Liver (tissue), 9 donors: Measurements from ENCODE around the gene HRH2. TPM values are rescaled to one million over a fixed set of nuclear protein-coding genes. Genes with fewer than 3 reads are reported as not detected.

Experiments
- DNase-seq: peaks from one replicate; pipeline ENCODE4 v3.0.0-alpha.2; 2017; ENCODE audit warnings: low spot score
- H3K27ac ChIP-seq, 2 donors: one replicate each; pipeline ENCODE4 v1.7.0; 2013; ENCODE audit warnings: inconsistent platforms in 2 of 2, low read length in 2 of 2, control low read depth in 1 of 2, low read depth in 1 of 2, mild to moderate bottlenecking in 1 of 2
- H3K27me3 ChIP-seq, 4 donors: one replicate each; pipeline versions ENCODE4 v1.6.1 to v1.7.0; 2013; ENCODE audit warnings: low read length in 3 of 4, inconsistent platforms in 1 of 4, mild to moderate bottlenecking in 1 of 4, moderate library complexity in 1 of 4; ENCODE audit not compliant: control insufficient read depth in 4 of 4, insufficient read depth in 4 of 4
- H3K36me3 ChIP-seq, 4 donors: one replicate each; pipeline versions ENCODE4 v1.6.1 to v1.7.0; 2013; ENCODE audit warnings: low read length in 3 of 4, mild to moderate bottlenecking in 3 of 4, low read depth in 1 of 4, moderate library complexity in 1 of 4; ENCODE audit not compliant: control insufficient read depth in 4 of 4, insufficient read depth in 3 of 4
- H3K4me1 ChIP-seq, 4 donors: one replicate each; pipeline versions ENCODE4 v1.6.1 to v1.7.0; 2013; ENCODE audit warnings: low read length in 3 of 4, mild to moderate bottlenecking in 3 of 4, moderate library complexity in 1 of 4; ENCODE audit not compliant: control insufficient read depth in 4 of 4, insufficient read depth in 4 of 4
- H3K4me3 ChIP-seq, 3 donors: one replicate each; pipeline versions ENCODE4 v1.6.1 to v1.7.0; 2013; ENCODE audit warnings: low read length in 3 of 3, control low read depth in 1 of 3, low read depth in 1 of 3, mild to moderate bottlenecking in 1 of 3
- H3K9ac ChIP-seq, 2 donors: one replicate each; pipeline ENCODE4 v1.7.0; 2013; ENCODE audit warnings: low read length in 2 of 2, mild to moderate bottlenecking in 2 of 2, moderate library complexity in 2 of 2, control low read depth in 1 of 2, low read depth in 1 of 2
- H3K9me3 ChIP-seq, 4 donors: one replicate each; pipeline versions ENCODE4 v1.6.1 to v1.7.0; 2013; ENCODE audit warnings: low read length in 3 of 4; ENCODE audit not compliant: control insufficient read depth in 4 of 4
- ATF3 ChIP-seq: IDR thresholded peaks from 2 replicates; pipeline ENCODE4 v1.6.1; 2016; ENCODE audit warnings: antibody characterized with exemption
- CTCF ChIP-seq: fragments of 150-350 bp; IDR thresholded peaks from 2 replicates; pipeline ENCODE4 v1.5.1; 2017; ENCODE audit warnings: improper control_type of control experiment, low read depth, low read length; ENCODE audit not compliant: missing input control
- EGR1 ChIP-seq, 2 donors: IDR thresholded peaks; 2 replicates each; pipeline ENCODE4 v1.6.1; 2016 to 2018; ENCODE audit warnings: antibody characterized with exemption in 2 of 2, low read depth in 2 of 2
- FOXA1 ChIP-seq: IDR thresholded peaks from 2 replicates; pipeline ENCODE4 v1.6.1; 2016; ENCODE audit warnings: antibody characterized with exemption
- FOXA2 ChIP-seq: IDR thresholded peaks from 2 replicates; pipeline ENCODE4 v1.6.1; 2016; ENCODE audit warnings: antibody characterized with exemption
- GABPA ChIP-seq, 2 donors: IDR thresholded peaks in 1 of 2; conservative IDR thresholded peaks in 1 of 2; 2 replicates each; pipeline ENCODE4 v1.6.1; 2016; ENCODE audit warnings: antibody characterized with exemption in 2 of 2, mild to moderate bottlenecking in 1 of 2, moderate library complexity in 1 of 2
- HNF4A ChIP-seq, 2 donors: conservative IDR thresholded peaks; 2 replicates each; pipeline ENCODE4 v1.6.1; 2016; ENCODE audit warnings: antibody characterized with exemption in 2 of 2, mild to moderate bottlenecking in 2 of 2
- HNF4G ChIP-seq: IDR thresholded peaks from 2 replicates; pipeline ENCODE4 v1.6.1; 2016; ENCODE audit warnings: antibody characterized with exemption
- JUND ChIP-seq, 2 donors: IDR thresholded peaks; 2 replicates each; pipeline ENCODE4 v1.6.1; 2016; ENCODE audit warnings: antibody characterized with exemption in 2 of 2
- MAX ChIP-seq: IDR thresholded peaks from 2 replicates; pipeline ENCODE4 v1.6.1; 2016; ENCODE audit warnings: antibody characterized with exemption
- NR2F2 ChIP-seq: IDR thresholded peaks from 2 replicates; pipeline ENCODE4 v1.6.1; 2016; ENCODE audit warnings: antibody characterized with exemption
- RAD21 ChIP-seq, 2 donors: IDR thresholded peaks; 2 replicates each; pipeline ENCODE4 v1.6.1; 2016; ENCODE audit warnings: antibody characterized with exemption in 2 of 2, mild to moderate bottlenecking in 2 of 2
- RXRA ChIP-seq, 2 donors: IDR thresholded peaks; 2 replicates each; pipeline ENCODE4 v1.6.1; 2017 to 2018; ENCODE audit warnings: antibody characterized with exemption in 2 of 2, mild to moderate bottlenecking in 1 of 2
- SP1 ChIP-seq: IDR thresholded peaks from 2 replicates; pipeline ENCODE4 v1.6.1; 2018; ENCODE audit warnings: antibody characterized with exemption, mild to moderate bottlenecking
- TAF1 ChIP-seq: conservative IDR thresholded peaks from 2 replicates; pipeline ENCODE4 v1.6.1; 2016; ENCODE audit warnings: antibody characterized with exemption, mild to moderate bottlenecking
- YY1 ChIP-seq: IDR thresholded peaks from 2 replicates; pipeline ENCODE4 v1.6.1; 2016; ENCODE audit warnings: antibody characterized with exemption, mild to moderate bottlenecking
- ZBTB33 ChIP-seq: IDR thresholded peaks from 2 replicates; pipeline ENCODE4 v1.6.1; 2016; ENCODE audit warnings: antibody characterized with exemption
- WGBS: extraction: QIAGEN DNeasy Blood & Tissue Kit; methylation state at CpG from one replicate; pipeline ENCODE4 v1.1.7; 2013; 5-methylcytosine and 5-hydroxymethylcytosine counted together
- polyA plus RNA-seq, 2 donors: library from polyadenylated mRNA; stranded (reverse) in 1 of 2; unstranded in 1 of 2; fragments of 200-250 nt in 1 of 2; fragments of >200 nt in 1 of 2; fragmentation: Nextera tagmentation in 1 of 2; extraction: Ambion mirVana in 1 of 2; gene quantifications; one replicate each; pipeline versions ENCODE4 v1.2.1 to v1.2.3, GENCODE V29; 2013 to 2015
- total RNA-seq, 2 donors: library from RNA; depleted of rRNA; stranded (reverse); fragments of >200 nt; gene quantifications; one replicate each; pipeline ENCODE4 v1.2.3, GENCODE V29; 2014
- donor health status: healthy.
- donor health status: healthy.
- donor health status: healthy.
- donor health status: healthy.
- donor health status: healthy.

Gene HRH2
- total and polyA plus RNA-seq, 4 donors, result 0.44 to 2.6 (median 1.3) TPM

GRCh38 chr5:175731172-175731571 lies 73.3 kb downstream of the HRH2 start (continued):
- no peak for TF ChIP-seq GABPA (IDR thresholded peaks at IDR 0.05 in 1 of 2, conservative IDR thresholded peaks at IDR 0.05 in 1 of 2)

GRCh38 chr5:175731756-175732465 lies 74.0 kb downstream of the HRH2 start:
- peaks cover 0 to 5% (median 1%) of the 10 kb centered on the region in 4 donors for H3K27me3 ChIP-seq
- no peaks in the 10 kb centered on the region for H3K36me3 ChIP-seq
- H3K27ac ChIP-seq, result no peak overlapping the region
- TF ChIP-seq FOXA2 (no peak), TAF1 (no peak), YY1 (no peak), HNF4A (conservative IDR thresholded peaks at IDR 0.05) (no peak)
- H3K9me3 ChIP-seq, result peaks cover 0 to 4% (median 2%) of the 10 kb centered on the region in 4 donors
- DNase-seq, result no peak
- H3K9ac ChIP-seq, result no peak overlapping the region
- H3K4me3 ChIP-seq, result no peak overlapping the region
- 77% methylated on average over 4 of the region's 4 CpGs for WGBS
- H3K4me1 ChIP-seq, result peaks cover 0 to 7% (median 1%) of the 10 kb centered on the region in 4 donors

- H3K9me3 ChIP-seq, result peaks cover 0 to 4% (median 2%) of the 10 kb centered on the region in 4 donors
- no peak for DNase-seq
- peaks cover 0 to 5% (median 1%) of the 10 kb centered on the region in 4 donors for H3K27me3 ChIP-seq
- no peak overlapping the region for H3K9ac ChIP-seq
- H3K4me1 ChIP-seq, result peaks cover 0 to 7% (median 1%) of the 10 kb centered on the region in 4 donors
- TF ChIP-seq RXRA (IDR thresholded peaks at IDR 0.05) (no peak), MAX (no peak), CTCF (no peak), FOXA2 (no peak), FOXA1 (no peak), EGR1 (IDR thresholded peaks at IDR 0.05; ENCODE audit: low read depth in 2 of 2) (no peak)
- no peak overlapping the region for H3K27ac ChIP-seq
- H3K4me3 ChIP-seq, result no peak overlapping the region
- no peaks in the 10 kb centered on the region for H3K36me3 ChIP-seq
- WGBS, result 64% methylated on average over 6 of the region's 6 CpGs
These were observed 75.1 kb downstream of the HRH2 start for GRCh38 chr5:175733017-175733416.

- peaks cover 0 to 7% (median 1%) of the 10 kb centered on the region in 4 donors for H3K4me1 ChIP-seq
- H3K27ac ChIP-seq, result no peak overlapping the region
- 85% methylated on average over 14 of the region's 14 CpGs for WGBS
- TF ChIP-seq FOXA1 (no peak), RAD21 (IDR thresholded peaks at IDR 0.05) (no peak), YY1 (no peak), HNF4G (no peak), JUND (IDR thresholded peaks at IDR 0.05) (no peak), RXRA (IDR thresholded peaks at IDR 0.05) (no peak), CTCF (no peak), NR2F2 (no peak), ZBTB33 (no peak), FOXA2 (no peak), EGR1 (IDR thresholded peaks at IDR 0.05; ENCODE audit: low read depth in 2 of 2) (no peak), MAX (no peak), TAF1 (no peak), SP1 (no peak), ATF3 (no peak)
These were observed 76.1 kb downstream of the HRH2 start for GRCh38 chr5:175734016-175734415.

More at GRCh38 chr5:175734016-175734415, 76.1 kb downstream of the HRH2 start:
- H3K27me3 ChIP-seq, result peaks cover 0 to 5% (median 0%) of the 10 kb centered on the region in 4 donors
- peaks cover 0 to 4% (median 2%) of the 10 kb centered on the region in 4 donors for H3K9me3 ChIP-seq
- DNase-seq, result no peak
- no peak overlapping the region for H3K9ac ChIP-seq
- no peak overlapping the region for H3K4me3 ChIP-seq
- H3K36me3 ChIP-seq, result no peaks in the 10 kb centered on the region
